Stimulated activated CD8-positive, alpha-beta memory T cell treated with anti-CD3 and anti-CD28 coated beads, Interleukin-12 subunit alpha, Interleukin-12 subunit beta, amount 100 ng/mL, for 24 hours (primary cell): Measurements from ENCODE around the gene KRT34.
"Not testable (repeated sequence)": the region's sequence is repeated elsewhere in the genome, so short reads cannot be mapped to it uniquely, and the experiment has no call there.

Source experiments
- DNase-seq: peaks from one replicate; pipeline ENCODE4 v3.0.0-alpha.2; 2020; ENCODE audit errors: extremely low read depth

The KRT34 gene

GRCh38 chr17:41404024-41404671 lies 22.0 kb upstream of the KRT34 start:
- peak; percentile 20 for DNase-seq

DNA sequence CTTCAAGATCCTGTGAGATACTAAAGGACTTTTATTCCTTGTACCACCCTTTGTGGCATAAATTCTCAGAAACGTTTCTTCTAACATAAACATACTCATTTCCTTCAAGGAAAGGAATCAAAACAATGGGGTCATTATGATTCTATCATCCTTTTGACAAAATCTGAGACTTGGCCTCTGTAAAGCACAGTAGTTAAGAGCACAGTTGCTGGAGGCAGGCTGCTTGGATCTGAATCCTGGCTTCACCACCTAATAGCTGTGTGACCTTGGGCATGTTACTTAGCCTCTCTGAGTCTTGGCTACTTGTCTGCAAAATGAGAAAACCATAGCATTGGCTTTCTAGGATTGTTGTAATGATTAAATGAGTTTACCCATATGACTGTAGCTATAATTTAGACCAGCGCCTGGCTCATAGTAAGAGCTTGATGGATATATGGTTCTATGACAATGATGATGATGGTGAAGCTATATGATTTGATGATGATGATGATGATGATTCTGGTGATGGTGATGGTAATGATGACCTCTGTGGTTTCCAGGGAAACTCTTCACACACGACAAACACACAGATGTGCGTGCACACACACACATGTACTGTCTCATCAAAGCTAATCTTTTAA lies 21.4 kb upstream of the KRT34 start:
- no peak for DNase-seq

- no peak for DNase-seq
Observed at GRCh38 chr17:41402161-41402560, 20.1 kb upstream of the KRT34 start.

- DNase-seq: no peak
Observed at GRCh38 chr17:41396996-41397660, 15.0 kb upstream of the KRT34 start, which contains the start of gene KRT31. Gene KRT31, minus strand, starts transcription at chr17:41397608. Its CDS starts 69 bp downstream, at chr17:41397539.

DNA sequence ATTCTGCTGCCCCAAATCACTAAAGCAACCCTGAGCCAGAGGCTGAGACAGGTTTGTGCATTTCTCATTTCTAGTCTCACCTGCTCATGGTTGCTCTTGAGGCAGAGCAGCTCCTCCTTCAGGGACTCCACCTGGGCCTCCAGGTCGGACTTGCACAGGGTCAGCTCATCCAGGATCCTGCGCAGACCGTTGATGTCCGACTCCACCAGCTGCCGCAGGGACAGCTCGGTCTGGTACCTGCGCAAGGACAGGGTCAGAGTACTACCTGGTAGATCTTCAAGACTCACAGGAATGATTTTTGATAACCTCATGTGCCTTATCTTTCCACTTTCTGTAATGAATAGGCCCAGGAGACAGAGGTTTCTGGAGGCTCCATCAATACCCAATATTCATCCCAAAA lies 14.2 kb upstream of the KRT34 start:
- no peak for DNase-seq

DNA sequence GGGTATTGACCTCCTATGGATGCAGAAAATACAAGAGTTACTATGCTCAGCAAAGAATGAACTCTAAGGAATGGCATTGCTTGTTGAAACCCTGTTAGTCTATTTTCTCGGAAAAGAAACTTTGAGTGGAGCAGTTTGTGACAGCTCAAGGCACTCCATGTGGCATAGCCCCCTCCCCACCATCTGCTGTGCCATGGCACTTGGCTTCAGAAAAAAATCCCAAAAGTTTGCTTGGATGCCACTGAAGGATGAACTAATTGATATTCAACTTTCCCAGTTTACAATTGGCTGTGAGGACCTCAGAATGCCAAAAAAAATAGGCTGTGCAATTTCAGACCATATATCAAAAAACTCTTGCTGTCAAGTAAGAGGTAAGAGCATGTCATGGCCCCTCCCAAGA lies 13.5 kb upstream of the KRT34 start:
- no peak for DNase-seq

GRCh38 chr17:41395044-41395443 lies 12.9 kb upstream of the KRT34 start:
- DNase-seq: not testable (repeated sequence)

GRCh38 chr17:41394254-41394996 lies 12.3 kb upstream of the KRT34 start:
- no peak for DNase-seq

- DNase-seq: no peak
Observed at GRCh38 chr17:41393826-41394225, 11.7 kb upstream of the KRT34 start.

DNA sequence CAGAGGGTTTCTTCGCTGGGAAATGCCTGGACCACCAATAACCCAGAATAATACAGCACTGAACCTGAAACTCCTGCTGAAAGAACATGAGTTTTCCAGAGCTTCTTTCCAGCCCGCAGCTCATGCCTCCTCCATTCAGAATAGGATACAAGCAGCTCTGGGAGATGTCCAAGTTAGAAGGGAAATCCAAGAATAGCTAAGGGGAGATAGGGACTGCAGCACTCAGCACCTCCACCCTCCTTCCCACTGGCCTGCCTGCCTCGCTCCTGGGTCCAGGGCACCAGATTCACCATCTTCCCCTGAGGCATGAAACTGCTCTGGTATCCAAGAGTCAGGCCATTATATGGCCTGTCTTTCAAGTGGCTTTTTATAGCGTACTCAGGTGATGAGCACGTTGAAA lies 11.2 kb upstream of the KRT34 start:
- DNase-seq: no peak

GRCh38 chr17:41392278-41392677 lies 10.2 kb upstream of the KRT34 start:
- no peak for DNase-seq

- DNase-seq: no peak
Observed at GRCh38 chr17:41391535-41391934, 9.4 kb upstream of the KRT34 start.

DNA sequence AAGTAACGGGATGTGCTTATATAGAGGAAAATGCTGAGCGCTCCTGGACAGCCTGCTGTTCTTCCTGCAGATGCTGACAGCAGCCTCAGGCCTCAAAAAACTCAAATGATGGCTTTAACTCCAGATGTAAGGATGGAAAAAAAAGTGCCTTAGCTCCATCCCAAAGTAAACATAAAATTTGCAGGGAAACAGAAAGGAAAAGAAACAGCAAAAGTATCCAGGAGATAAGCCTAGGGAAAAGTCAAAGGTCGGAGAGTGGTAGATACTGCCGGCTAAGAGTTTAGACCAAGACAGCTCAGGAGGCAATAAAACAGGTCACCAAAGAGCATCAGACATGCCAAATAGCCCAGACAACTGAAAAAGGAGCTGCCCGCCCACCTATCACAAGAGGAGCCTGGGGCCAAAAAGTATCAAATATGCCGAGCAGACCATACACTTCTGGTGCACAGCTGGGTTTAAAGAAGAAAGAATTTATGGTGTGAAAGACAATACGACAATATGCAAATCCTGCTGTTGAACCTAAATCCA lies 8.4 kb upstream of the KRT34 start:
- no peak for DNase-seq

- no peak for DNase-seq
Observed at GRCh38 chr17:41387670-41388069, 5.6 kb upstream of the KRT34 start.

- no peak for DNase-seq
Observed at GRCh38 chr17:41386227-41386626, 4.1 kb upstream of the KRT34 start.

GRCh38 chr17:41383690-41384089 lies 1.6 kb upstream of the KRT34 start:
- DNase-seq: no peak

GRCh38 chr17:41382394-41382793 lies 288 bp upstream of the KRT34 start:
- no peak for DNase-seq

GRCh38 chr17:41380091-41380490 lies 2.0 kb downstream of the KRT34 start:
- not testable (repeated sequence) for DNase-seq

GRCh38 chr17:41377546-41377945 lies 4.6 kb downstream of the KRT34 start:
- no peak for DNase-seq

DNA sequence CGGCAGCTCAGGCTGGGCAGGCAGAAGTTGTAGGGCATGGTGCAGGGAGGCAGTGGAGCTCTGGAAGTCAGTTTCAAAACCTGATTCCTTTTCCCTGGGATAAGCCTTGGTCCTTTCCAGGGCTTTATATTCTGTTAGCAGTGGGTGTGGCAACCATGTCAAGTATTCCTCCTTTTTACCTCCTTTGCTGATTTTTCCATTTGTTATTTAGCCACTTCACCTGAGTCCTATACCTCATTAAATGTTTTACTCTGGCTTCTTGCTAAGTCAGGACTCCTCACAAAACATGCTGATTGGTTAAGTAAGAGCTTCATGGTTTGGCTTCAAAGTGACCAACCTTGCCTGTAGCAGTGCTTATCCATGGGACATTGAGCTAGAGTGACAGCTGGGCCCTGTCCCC lies 12.4 kb downstream of the KRT34 start, which contains the start of gene KRT33B:
TSS of gene KRT33B (minus strand) at position 101 of the 400 bp plus-strand sequence. CDS start at position 38, 63 bp downstream.
- no peak for DNase-seq

GRCh38 chr17:41369023-41369422 lies 13.1 kb downstream of the KRT34 start:
- DNase-seq: no peak
